Activated CD8-positive, alpha-beta memory T cell treated with anti-CD3 and anti-CD28 coated beads, Interleukin-2, amount 50 U/mL, for 24 hours (primary cell): ENCODE measurements around the gene PKLR.
"Not testable (repeated sequence)": the region's sequence is repeated elsewhere in the genome, so short reads cannot be mapped to it uniquely, and the experiment has no call there.

Source experiments
- DNase-seq: peaks from one replicate; pipeline ENCODE4 v3.0.0-alpha.2; 2020; ENCODE audit errors: extremely low read depth

Gene PKLR

GRCh38 chr1:155255243-155256007 is 45.8 kb downstream of the PKLR start, which contains the start of gene ENTREP3:
TSS of gene ENTREP3 (minus strand) at chr1:155255483. CDS start at chr1:155254877, 606 bp downstream.
- no peak for DNase-seq

- no peak for DNase-seq
These were observed 46.5 kb downstream of the PKLR start for GRCh38 chr1:155254714-155255242.

- DNase-seq: no peak
These were observed 47.0 kb downstream of the PKLR start for GRCh38 chr1:155254228-155254713.

GRCh38 chr1:155253797-155254196 is 47.4 kb downstream of the PKLR start:
- no peak for DNase-seq

GRCh38 chr1:155253208-155253607 is 48.0 kb downstream of the PKLR start:
- no peak for DNase-seq

- DNase-seq: no peak
These were observed 49.7 kb downstream of the PKLR start for GRCh38 chr1:155251566-155251965.

GRCh38 chr1:155250633-155251449 is 50.4 kb downstream of the PKLR start:
- peak; percentile 82 for DNase-seq

GRCh38 chr1:155250246-155250632 is 51.0 kb downstream of the PKLR start:
- no peak for DNase-seq

GRCh38 chr1:155247667-155248553 is 53.3 kb downstream of the PKLR start:
- DNase-seq: no peak

- DNase-seq: not testable (repeated sequence)
These were observed 54.4 kb downstream of the PKLR start for GRCh38 chr1:155246796-155247195.

GRCh38 chr1:155245163-155245524 is 56.1 kb downstream of the PKLR start:
- DNase-seq: no peak

- peak; percentile 91 for DNase-seq
These were observed 56.7 kb downstream of the PKLR start for GRCh38 chr1:155244368-155245162.

GRCh38 chr1:155242805-155243358 is 58.4 kb downstream of the PKLR start:
- no peak for DNase-seq

- DNase-seq: no peak
These were observed 59.4 kb downstream of the PKLR start for GRCh38 chr1:155241841-155242264.

- peak; percentile 49 for DNase-seq
These were observed 60.1 kb downstream of the PKLR start for GRCh38 chr1:155241069-155241679.
